ENCODE data around the gene ARRB1. TPM values are rescaled to one million over a fixed set of nuclear protein-coding genes. Genes with fewer than 3 reads are reported as not detected.
A peak's percentile ranks its signal among the peaks of the same experiment; 100 is the strongest.

ARRB1 gene
- total RNA-seq, 1 donor from 2014 or later = 16.6 TPM

DNA sequence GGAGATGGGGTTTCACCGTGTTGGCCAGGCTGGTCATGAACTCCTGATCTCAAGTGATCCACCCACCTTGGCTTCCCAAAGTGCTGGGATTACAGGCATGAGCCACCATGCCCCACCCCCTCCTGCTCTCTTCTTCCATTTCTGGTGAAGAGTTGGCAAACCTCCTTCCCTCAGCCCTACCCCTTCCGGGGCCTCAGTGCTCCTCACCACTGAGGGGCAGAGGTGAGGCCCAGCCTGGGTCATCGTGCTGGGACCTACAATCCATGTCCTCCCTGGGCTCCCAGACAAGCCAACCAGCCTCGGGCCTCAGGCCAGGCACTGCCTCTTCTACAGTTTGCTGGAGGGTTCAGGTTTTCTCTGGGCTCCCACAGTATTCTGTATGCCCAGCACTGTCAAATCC lies 125.7 kb downstream of the ARRB1 start:
- Mint-ChIP-seq H3K9me3 (ENCODE audit: low read depth) (no peaks in the 10 kb centered on the region), H3K36me3 (ENCODE audit: low read depth) (no peaks in the 10 kb centered on the region), H3K27me3 (ENCODE audit: low read depth) (peaks cover 29% of the 10 kb centered on the region), H3K4me1 (ENCODE audit: low read depth) (no peaks in the 10 kb centered on the region), H3K4me3 (ENCODE audit: unreplicated experiment) (no peak overlapping the region), H3K27ac (ENCODE audit: unreplicated experiment) (no peak overlapping the region)
- peak; percentile 67 for DNase-seq (ENCODE audit: low spot score)
- TF ChIP-seq CTCF (IDR thresholded peaks at IDR 0.05) = no peak

GRCh38 chr11:75223954-75224643 lies 127.4 kb downstream of the ARRB1 start:
- Mint-ChIP-seq H3K27ac (ENCODE audit: unreplicated experiment) (no peak overlapping the region), H3K27me3 (ENCODE audit: low read depth) (peaks cover 26% of the 10 kb centered on the region), H3K36me3 (ENCODE audit: low read depth) (no peaks in the 10 kb centered on the region), H3K9me3 (ENCODE audit: low read depth) (no peaks in the 10 kb centered on the region), H3K4me3 (ENCODE audit: unreplicated experiment) (no peak overlapping the region), H3K4me1 (ENCODE audit: low read depth) (no peaks in the 10 kb centered on the region)
- peak; percentile 67 for DNase-seq (ENCODE audit: low spot score)
- no peak for TF ChIP-seq CTCF (IDR thresholded peaks at IDR 0.05)

DNA sequence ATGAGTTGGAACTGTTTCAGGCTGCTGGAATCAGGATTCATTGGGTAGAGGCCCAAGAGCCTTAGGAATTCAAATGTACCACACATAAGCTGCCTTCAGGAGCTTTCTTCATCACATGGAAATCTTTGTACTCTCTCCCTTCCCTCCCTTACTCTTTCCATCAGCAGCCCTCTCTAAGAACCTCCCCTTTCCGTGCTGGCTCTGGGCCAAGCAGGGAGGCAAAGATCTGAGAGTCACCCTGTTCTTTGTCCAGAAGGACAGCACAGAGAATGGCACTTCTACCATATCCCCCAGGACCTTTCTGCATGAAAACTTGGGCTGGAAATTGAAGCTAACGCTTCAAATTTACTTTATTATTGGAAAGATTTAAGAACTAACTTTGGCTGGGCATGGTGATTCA lies 131.6 kb downstream of the ARRB1 start:
- Mint-ChIP-seq H3K4me1 (ENCODE audit: low read depth) (no peaks in the 10 kb centered on the region), H3K4me3 (ENCODE audit: unreplicated experiment) (no peak overlapping the region), H3K27me3 (ENCODE audit: low read depth) (peaks cover 37% of the 10 kb centered on the region), H3K27ac (ENCODE audit: unreplicated experiment) (no peak overlapping the region), H3K9me3 (ENCODE audit: low read depth) (no peaks in the 10 kb centered on the region), H3K36me3 (ENCODE audit: low read depth) (no peaks in the 10 kb centered on the region)
- no peak for TF ChIP-seq CTCF (IDR thresholded peaks at IDR 0.05)
- peak; percentile 8 for DNase-seq (ENCODE audit: low spot score)

- no peaks in the 10 kb centered on the region for H3K9me3 Mint-ChIP-seq (ENCODE audit: low read depth)
- DNase-seq (ENCODE audit: low spot score) = no peak
- H3K27ac Mint-ChIP-seq (ENCODE audit: unreplicated experiment) = no peak overlapping the region
- TF ChIP-seq CTCF (IDR thresholded peaks at IDR 0.05) = no peak
- H3K27me3 Mint-ChIP-seq (ENCODE audit: low read depth) = peaks cover 41% of the 10 kb centered on the region
- H3K4me3 Mint-ChIP-seq (ENCODE audit: unreplicated experiment) = no peak overlapping the region
- no peaks in the 10 kb centered on the region for H3K36me3 Mint-ChIP-seq (ENCODE audit: low read depth)
- H3K4me1 Mint-ChIP-seq (ENCODE audit: low read depth) = no peaks in the 10 kb centered on the region
These were observed 136.6 kb downstream of the ARRB1 start for GRCh38 chr11:75214843-75215242.

DNA sequence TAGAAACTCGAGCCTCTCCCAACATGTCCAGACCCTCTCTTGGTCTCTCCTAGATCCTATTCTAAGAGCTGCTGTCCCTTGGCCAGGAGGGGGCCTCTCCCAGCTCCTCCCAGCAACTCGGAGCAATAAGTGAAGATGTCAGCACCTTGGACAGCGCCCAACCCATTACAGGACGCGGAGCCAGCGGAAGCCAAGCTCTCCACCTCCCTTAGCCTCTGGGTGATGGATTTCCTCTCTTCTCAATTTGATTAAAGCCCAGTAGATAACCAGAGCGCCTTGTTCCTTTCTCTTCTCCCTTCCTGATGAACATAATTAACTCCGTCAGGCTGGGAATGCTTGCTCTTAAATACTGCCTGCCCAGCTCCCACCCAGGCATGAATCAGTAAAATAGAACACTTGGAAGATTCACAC lies 137.0 kb downstream of the ARRB1 start:
- H3K4me3 Mint-ChIP-seq (ENCODE audit: unreplicated experiment) = no peak overlapping the region
- H3K36me3 Mint-ChIP-seq (ENCODE audit: low read depth) = no peaks in the 10 kb centered on the region
- no peaks in the 10 kb centered on the region for H3K4me1 Mint-ChIP-seq (ENCODE audit: low read depth)
- TF ChIP-seq CTCF (IDR thresholded peaks at IDR 0.05) = peak; percentile 74
- no peak for DNase-seq (ENCODE audit: low spot score)
- no peaks in the 10 kb centered on the region for H3K9me3 Mint-ChIP-seq (ENCODE audit: low read depth)
- H3K27ac Mint-ChIP-seq (ENCODE audit: unreplicated experiment) = no peak overlapping the region
- H3K27me3 Mint-ChIP-seq (ENCODE audit: low read depth) = peaks cover 41% of the 10 kb centered on the region

Small RNAs within 50 kb of the gene (microRNA-seq; reads per million reads assigned to microRNA genes)
- gene MIR326 (ENCODE audit: borderline number of aligned reads) = 6.1 reads per million, percentile 7 among the genes with 10 or more reads in this experiment

Other genes with a start within 250 kb of the ARRB1 start
- 6.0 to 19.5 TPM (median 19.2 TPM) in 3 replicates for gene SLCO2B1, start 200.6 kb downstream of the ARRB1 start, total RNA-seq
- 0.24 to 0.82 TPM (median 0.74 TPM) in 3 replicates for gene TPBGL, start 110.9 kb downstream of the ARRB1 start, total RNA-seq
- gene RPS3, start 47.9 kb upstream of the ARRB1 start, total RNA-seq = 1,466 to 1,585 TPM (median 1,486 TPM) in 3 replicates
- 6.3 to 12.5 TPM (median 10.1 TPM) in 3 replicates for gene KLHL35, start 81.5 kb upstream of the ARRB1 start, total RNA-seq
- 8.9 to 12.6 TPM (median 11.3 TPM) in 3 replicates for gene GDPD5, start 174.3 kb upstream of the ARRB1 start, total RNA-seq
- gene SERPINH1, start 210.6 kb upstream of the ARRB1 start, total RNA-seq = 1,000 to 1,204 TPM (median 1,170 TPM) in 3 replicates